CD4-positive, CD25-positive, alpha-beta regulatory T cell (primary cell): ENCODE measurements around the gene KIF6. TPM values are rescaled to one million over a fixed set of nuclear protein-coding genes. Genes with fewer than 3 reads are reported as not detected.

ENCODE experiments used
- ATAC-seq, 2 donors: fragments of 150-1000 bp; cut with Tn5 transposase; one replicate each; pipeline ENCODE4 v1.10.0; 2021; ENCODE audit warnings: low read depth in 2 of 2, moderate number of reproducible peaks in 2 of 2, moderate library complexity in 1 of 2
- DNase-seq, 3 donors: peaks; one replicate each; pipeline versions ENCODE4 v3.0.0 to v3.0.0-alpha.2; 2012 to 2022; ENCODE audit warnings: mixed read lengths in 1 of 3
- H3K27ac ChIP-seq: one replicate; pipeline ENCODE4 v1.7.0; 2013; ENCODE audit warnings: mild to moderate bottlenecking, low read length; ENCODE audit not compliant: insufficient read depth, poor library complexity, severe bottlenecking
- H3K27me3 ChIP-seq: one replicate; pipeline ENCODE4 v1.7.0; 2013; ENCODE audit warnings: low read length; ENCODE audit not compliant: control insufficient read depth, insufficient read depth
- H3K36me3 ChIP-seq: one replicate; pipeline ENCODE4 v1.7.0; 2013; ENCODE audit warnings: mild to moderate bottlenecking, low read length, moderate library complexity; ENCODE audit not compliant: control insufficient read depth, insufficient read depth
- H3K4me1 ChIP-seq: 2 replicates; pipeline ENCODE4 v1.7.0; 2013; ENCODE audit warnings: mild to moderate bottlenecking, low read length; ENCODE audit not compliant: insufficient read depth, control insufficient read depth, poor library complexity, severe bottlenecking
- H3K4me3 ChIP-seq: one replicate; pipeline ENCODE4 v1.7.0; 2013; ENCODE audit warnings: low read depth, mild to moderate bottlenecking, low read length, moderate library complexity
- H3K9me3 ChIP-seq, 2 experiments: 1 replicate in 1 of 2; 2 replicates in 1 of 2; pipeline ENCODE4 v1.7.0; 2013; ENCODE audit warnings: low read length in 2 of 2, mild to moderate bottlenecking in 1 of 2, moderate library complexity in 1 of 2; ENCODE audit not compliant: control insufficient read depth in 2 of 2
- H3K27ac Mint-ChIP-seq, 3 donors: one replicate each; pipeline ENCODE4 v1.8.0; 2020 to 2022; ENCODE audit warnings: mild to moderate bottlenecking in 3 of 3, mixed read lengths in 3 of 3, moderate library complexity in 2 of 3
- H3K27me3 Mint-ChIP-seq: one replicate; pipeline ENCODE4 v1.8.0; 2022; ENCODE audit warnings: mild to moderate bottlenecking, mixed read lengths
- H3K36me3 Mint-ChIP-seq: one replicate; pipeline ENCODE4 v1.8.0; 2020; ENCODE audit warnings: mixed read lengths
- H3K4me1 Mint-ChIP-seq, 4 donors: one replicate each; pipeline ENCODE4 v1.8.0; 2020 to 2022; ENCODE audit warnings: mixed read lengths in 4 of 4, mild to moderate bottlenecking in 1 of 4
- H3K4me3 Mint-ChIP-seq, 4 donors: one replicate each; pipeline ENCODE4 v1.8.0; 2020 to 2022; ENCODE audit warnings: mild to moderate bottlenecking in 4 of 4, mixed read lengths in 4 of 4, moderate library complexity in 3 of 4
- H3K9me3 Mint-ChIP-seq, 7 donors: one replicate each; pipeline ENCODE4 v1.8.0; 2020 to 2022; ENCODE audit warnings: mixed read lengths in 7 of 7, mild to moderate bottlenecking in 3 of 7, moderate library complexity in 2 of 7
- polyA plus RNA-seq, 4 donors: library from polyadenylated mRNA; unstranded; fragments of 300-500 nt; fragmentation: Illumina TruSeq; gene quantifications; one replicate each; pipeline ENCODE4 v1.2.3, GENCODE V29; 2021
- total RNA-seq: library from RNA; stranded (reverse); gene quantifications from one replicate; pipeline ENCODE4 v1.2.3, GENCODE V29; 2022

The KIF6 gene
- total and polyA plus RNA-seq, 5 donors from 2014 or later: not detected

DNA sequence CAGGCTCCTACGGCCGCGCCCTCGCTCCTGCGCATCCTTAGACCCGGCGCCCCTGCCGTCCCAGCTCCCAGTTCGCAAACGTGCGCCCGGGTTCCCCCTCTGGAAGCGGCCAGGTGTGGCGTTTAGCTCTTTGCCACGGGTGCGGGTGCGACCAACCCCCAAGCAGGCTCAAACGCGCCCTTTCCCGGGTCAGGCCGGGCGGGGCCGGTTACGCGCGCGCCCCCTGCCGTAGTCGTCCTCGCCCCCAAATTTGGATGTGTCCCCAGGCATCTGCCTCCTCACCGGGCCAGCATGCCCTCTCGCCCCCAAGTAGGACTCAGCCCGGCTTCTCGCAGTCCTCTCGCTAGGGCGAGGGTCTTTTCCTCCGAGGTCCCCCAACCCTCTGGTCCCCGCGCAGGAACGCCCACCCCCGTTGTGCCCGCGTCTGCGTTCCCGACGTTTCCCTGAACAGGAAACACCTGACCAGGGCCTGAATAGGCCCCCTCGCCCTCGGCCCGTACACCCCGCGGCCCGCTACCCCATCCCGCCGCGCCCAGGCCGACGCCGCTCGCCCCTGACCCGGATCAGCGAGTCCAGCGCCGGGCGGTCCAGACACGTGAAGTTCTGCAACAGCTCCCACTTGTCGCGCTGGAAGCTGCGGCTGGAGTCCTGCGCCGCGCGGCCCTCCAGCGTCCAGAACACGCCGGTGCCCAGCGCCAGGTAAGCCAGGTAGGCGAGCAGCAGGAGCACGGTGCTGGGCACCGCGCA, 411.5 kb downstream of the KIF6 start:
- H3K27ac Mint-ChIP-seq: no peak overlapping the region
- H3K4me1 ChIP-seq: no peaks in the 10 kb centered on the region
- DNase-seq: no peak
- ATAC-seq: no peak
- no peaks in the 10 kb centered on the region for H3K4me1 Mint-ChIP-seq
- peaks cover 0 to 2% (median 0%) of the 10 kb centered on the region in 7 donors for H3K9me3 Mint-ChIP-seq
- peaks cover 34% of the 10 kb centered on the region for H3K27me3 Mint-ChIP-seq
- H3K27ac ChIP-seq: no peak overlapping the region
- H3K9me3 ChIP-seq: no peaks in the 10 kb centered on the region
- no peaks in the 10 kb centered on the region for H3K36me3 ChIP-seq
- H3K36me3 Mint-ChIP-seq: no peaks in the 10 kb centered on the region
- H3K27me3 ChIP-seq: peaks cover 18% of the 10 kb centered on the region
- H3K4me3 ChIP-seq: no peak overlapping the region
- H3K4me3 Mint-ChIP-seq: no peak overlapping the region

DNA sequence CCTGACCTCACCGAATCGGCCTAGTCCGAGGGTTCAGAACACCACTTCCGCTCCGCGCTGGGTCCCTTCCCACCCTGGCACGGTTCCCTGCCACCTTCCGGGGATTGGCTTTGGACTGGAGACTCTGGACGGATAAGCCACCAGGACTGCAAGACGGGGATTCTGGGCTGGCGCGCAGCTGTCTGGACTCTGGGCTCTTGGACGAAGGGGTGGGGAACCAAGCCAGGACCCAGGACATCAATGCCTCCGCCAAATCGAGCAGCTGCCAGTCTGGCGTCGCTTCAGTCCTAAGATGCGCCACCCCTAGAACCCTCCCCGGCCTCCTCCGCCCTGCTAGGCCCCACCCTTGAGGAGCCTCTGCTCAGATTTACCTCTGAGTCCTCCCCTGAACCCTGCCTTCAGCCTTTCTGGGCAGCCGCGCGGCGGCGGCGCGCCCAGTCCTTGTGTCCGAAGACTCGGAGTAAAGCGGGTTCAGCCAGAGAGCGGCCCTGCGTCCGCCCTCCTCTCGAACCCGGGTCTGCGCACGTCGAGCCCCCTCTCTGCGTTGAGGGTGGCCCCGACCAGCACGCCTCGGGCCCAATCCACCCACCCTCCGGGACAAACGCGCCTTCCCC, 412.2 kb downstream of the KIF6 start:
- ATAC-seq: no peak
- H3K4me3 Mint-ChIP-seq: no peak overlapping the region
- H3K36me3 Mint-ChIP-seq: no peaks in the 10 kb centered on the region
- Histone ChIP-seq H3K9me3 (no peaks in the 10 kb centered on the region), H3K4me1 (no peaks in the 10 kb centered on the region), H3K36me3 (no peaks in the 10 kb centered on the region), H3K4me3 (no peak overlapping the region), H3K27ac (no peak overlapping the region), H3K27me3 (peaks cover 18% of the 10 kb centered on the region)
- peaks cover 34% of the 10 kb centered on the region for H3K27me3 Mint-ChIP-seq
- H3K9me3 Mint-ChIP-seq: peaks cover 0 to 2% (median 0%) of the 10 kb centered on the region in 7 donors
- H3K4me1 Mint-ChIP-seq: no peaks in the 10 kb centered on the region
- DNase-seq: no peak
- H3K27ac Mint-ChIP-seq: peak overlapping the region in 1 of 3 donors; percentile 76

DNA sequence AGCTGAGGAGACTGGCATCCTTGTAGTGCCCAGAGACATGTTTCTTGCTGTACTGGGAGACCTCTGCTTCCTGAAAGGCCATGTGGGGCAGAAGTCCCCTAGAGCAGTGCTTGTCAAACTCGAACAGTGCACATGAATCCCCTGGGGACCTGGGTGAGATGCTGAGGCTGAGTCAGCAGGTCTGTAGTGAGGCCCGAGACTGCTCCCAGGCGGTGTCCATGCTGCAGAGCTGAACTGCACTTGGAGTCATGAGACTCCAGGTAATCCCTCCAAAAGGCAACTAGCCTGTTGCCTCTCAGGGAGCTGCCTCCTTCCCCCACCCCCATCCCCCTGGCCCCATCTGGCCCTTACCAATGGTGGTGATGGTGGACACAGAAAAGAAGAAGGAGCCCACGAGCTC, 414.7 kb downstream of the KIF6 start:
- Mint-ChIP-seq H3K9me3 (peaks cover 0 to 2% (median 0%) of the 10 kb centered on the region in 7 donors), H3K27ac (no peak overlapping the region), H3K36me3 (no peaks in the 10 kb centered on the region), H3K4me1 (no peaks in the 10 kb centered on the region), H3K4me3 (no peak overlapping the region), H3K27me3 (peaks cover 34% of the 10 kb centered on the region)
- H3K4me1 ChIP-seq: no peaks in the 10 kb centered on the region
- no peaks in the 10 kb centered on the region for H3K36me3 ChIP-seq
- H3K9me3 ChIP-seq: no peaks in the 10 kb centered on the region
- H3K27ac ChIP-seq: no peak overlapping the region
- DNase-seq (no peak), ATAC-seq (no peak)
- no peak overlapping the region for H3K4me3 ChIP-seq
- H3K27me3 ChIP-seq: peaks cover 13% of the 10 kb centered on the region

DNA sequence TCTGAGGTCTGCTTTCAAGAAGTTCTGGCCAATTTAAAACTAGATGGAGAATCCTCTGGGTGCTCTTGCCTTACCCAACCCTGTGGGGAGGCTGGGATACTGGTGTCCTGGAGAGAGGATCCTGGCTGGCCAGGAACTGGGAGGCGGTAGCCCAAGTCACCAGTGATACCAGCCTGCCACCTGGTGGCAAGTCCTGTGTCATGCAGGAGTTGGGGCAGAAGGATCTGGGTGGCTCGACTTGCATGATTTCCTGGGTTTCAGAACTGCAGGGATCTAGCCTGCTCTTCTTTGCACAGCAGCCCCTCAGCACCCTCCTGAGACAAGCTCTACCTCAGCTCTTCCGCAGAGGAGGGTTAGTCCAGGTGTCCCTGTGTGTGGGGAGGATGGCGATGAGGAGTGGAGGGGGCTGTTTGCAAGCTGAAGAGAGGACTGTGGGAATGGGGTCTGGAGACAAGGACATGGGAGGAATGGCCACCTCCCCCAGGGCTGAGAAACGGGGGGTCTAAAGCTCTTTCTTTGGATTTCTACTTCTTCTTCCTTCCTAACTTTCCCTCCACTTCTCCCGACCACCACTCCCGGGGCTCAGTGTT, 415.2 kb downstream of the KIF6 start:
- no peak overlapping the region for H3K4me3 Mint-ChIP-seq
- H3K27me3 Mint-ChIP-seq: peaks cover 29% of the 10 kb centered on the region
- no peak overlapping the region for H3K27ac Mint-ChIP-seq
- no peaks in the 10 kb centered on the region for H3K36me3 Mint-ChIP-seq
- DNase-seq (peak; percentile 16 to 54 (median 28)), ATAC-seq (peak in 1 of 2 donors; percentile 56)
- H3K9me3 Mint-ChIP-seq: peaks cover 0 to 2% (median 0%) of the 10 kb centered on the region in 7 donors
- no peak overlapping the region for H3K4me3 ChIP-seq
- no peak overlapping the region for H3K27ac ChIP-seq
- peaks cover 13% of the 10 kb centered on the region for H3K27me3 ChIP-seq
- H3K4me1 Mint-ChIP-seq: no peaks in the 10 kb centered on the region
- no peaks in the 10 kb centered on the region for H3K36me3 ChIP-seq
- H3K9me3 ChIP-seq: no peaks in the 10 kb centered on the region
- H3K4me1 ChIP-seq: no peaks in the 10 kb centered on the region

DNA sequence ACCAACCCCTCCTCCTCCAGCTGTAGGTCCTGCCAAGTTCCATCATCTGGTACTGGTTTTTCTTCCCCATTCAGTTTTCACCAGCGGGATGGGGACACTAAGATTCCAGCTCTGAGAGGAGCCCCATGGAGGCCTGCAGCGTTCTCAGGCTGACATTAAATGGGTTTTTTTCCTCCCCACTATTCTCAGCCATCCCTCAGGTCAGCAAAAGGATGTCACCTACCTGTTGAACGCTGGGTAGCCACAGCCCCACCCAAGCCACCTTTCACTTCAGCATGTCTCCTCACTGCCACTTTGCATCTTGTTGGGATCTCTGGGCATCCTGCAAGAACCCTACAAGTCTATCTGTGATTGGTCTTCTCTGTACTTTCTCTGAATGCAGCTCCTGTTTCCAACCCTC, 417.7 kb downstream of the KIF6 start:
- no peak for ATAC-seq
- peaks cover 0 to 7% (median 4%) of the 10 kb centered on the region in 4 donors for H3K4me1 Mint-ChIP-seq

DNA sequence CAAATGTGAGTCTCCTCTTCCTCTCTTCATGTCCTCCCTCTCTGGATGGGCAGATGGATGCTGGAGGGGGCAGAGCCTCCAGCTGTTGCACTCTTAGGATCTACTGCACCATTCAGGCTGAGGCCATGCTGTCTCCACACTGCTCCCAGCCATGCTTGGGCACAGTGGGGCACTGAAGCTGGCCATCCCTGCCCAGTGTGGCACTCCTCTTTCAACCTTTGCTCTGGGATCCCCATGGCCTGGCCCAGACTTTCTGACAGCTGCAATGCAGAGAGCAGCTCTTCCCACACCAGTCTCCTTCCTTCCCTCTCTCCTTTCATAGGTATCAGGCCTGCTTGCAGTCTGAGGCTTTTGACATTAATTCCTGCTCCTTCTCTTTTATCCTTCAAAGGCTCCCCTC, 420.3 kb downstream of the KIF6 start:
- Histone ChIP-seq H3K27me3 (no peaks in the 10 kb centered on the region), H3K27ac (no peak overlapping the region), H3K9me3 (no peaks in the 10 kb centered on the region), H3K4me1 (no peaks in the 10 kb centered on the region), H3K4me3 (no peak overlapping the region), H3K36me3 (no peaks in the 10 kb centered on the region)
- H3K27me3 Mint-ChIP-seq: peaks cover 8% of the 10 kb centered on the region
- H3K4me1 Mint-ChIP-seq: peaks cover 0 to 9% (median 4%) of the 10 kb centered on the region in 4 donors
- H3K4me3 Mint-ChIP-seq: no peak overlapping the region
- H3K9me3 Mint-ChIP-seq: no peaks in the 10 kb centered on the region
- H3K36me3 Mint-ChIP-seq: no peaks in the 10 kb centered on the region
- no peak overlapping the region for H3K27ac Mint-ChIP-seq
- ATAC-seq (no peak), DNase-seq (no peak)

More for the DNA sequence above, 417.7 kb downstream of the KIF6 start:
- Mint-ChIP-seq H3K27me3 (peaks cover 24% of the 10 kb centered on the region), H3K27ac (peak overlapping the region in 2 of 3 donors; percentile 2 to 84), H3K36me3 (no peaks in the 10 kb centered on the region), H3K4me3 (no peak overlapping the region), H3K9me3 (peaks cover 0 to 2% (median 0%) of the 10 kb centered on the region in 7 donors)
- Histone ChIP-seq H3K27me3 (peaks cover 10% of the 10 kb centered on the region), H3K4me1 (no peaks in the 10 kb centered on the region), H3K4me3 (no peak overlapping the region), H3K36me3 (no peaks in the 10 kb centered on the region), H3K27ac (no peak overlapping the region), H3K9me3 (no peaks in the 10 kb centered on the region)
- no peak for DNase-seq

DNA sequence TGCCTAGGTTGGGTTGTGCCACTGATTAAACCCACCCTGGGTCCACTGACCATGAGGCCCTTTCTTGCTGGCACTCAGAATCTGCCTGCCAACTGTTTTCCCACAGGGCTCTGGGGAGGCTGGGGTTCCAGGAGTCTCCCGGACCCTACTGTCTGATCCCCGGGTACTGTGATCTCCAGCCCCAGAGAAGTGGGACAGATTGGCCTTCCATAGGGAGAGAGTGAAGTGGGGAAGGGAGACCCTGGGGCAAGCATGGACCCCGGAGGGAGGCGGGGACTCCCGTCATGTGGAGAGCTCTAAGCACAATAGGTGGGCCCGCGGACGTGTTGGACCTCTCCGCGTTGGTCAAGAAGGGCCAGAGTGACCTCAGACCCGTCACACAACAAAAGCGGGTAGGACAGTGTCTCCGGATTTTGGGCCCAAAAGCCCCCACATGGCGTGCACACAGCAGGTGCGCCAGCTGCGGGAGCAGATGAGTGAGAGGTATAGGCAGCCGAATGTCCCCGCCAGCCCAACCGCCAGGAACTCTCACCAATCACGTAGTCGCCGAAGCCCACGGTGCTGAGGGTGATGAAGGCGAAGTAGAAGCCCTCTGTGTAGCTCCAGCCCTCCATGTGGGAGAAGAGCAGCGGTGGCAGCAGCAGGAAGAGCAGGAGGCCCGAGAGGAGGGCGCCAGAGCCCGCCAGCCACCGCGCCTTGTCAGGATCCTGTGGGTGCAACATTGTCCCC, 421.6 kb downstream of the KIF6 start:
- Mint-ChIP-seq H3K4me1 (peaks cover 0 to 9% (median 4%) of the 10 kb centered on the region in 4 donors), H3K27ac (no peak overlapping the region), H3K4me3 (no peak overlapping the region), H3K27me3 (peaks cover 5% of the 10 kb centered on the region), H3K36me3 (no peaks in the 10 kb centered on the region), H3K9me3 (no peaks in the 10 kb centered on the region)
- ATAC-seq: no peak
- Histone ChIP-seq H3K36me3 (no peaks in the 10 kb centered on the region), H3K27ac (no peak overlapping the region), H3K4me1 (no peaks in the 10 kb centered on the region), H3K27me3 (no peaks in the 10 kb centered on the region), H3K9me3 (no peaks in the 10 kb centered on the region), H3K4me3 (no peak overlapping the region)
- no peak for DNase-seq
